HepG2 (cell line): Measurements from ENCODE around the gene SELENOW. TPM values are rescaled to one million over a fixed set of nuclear protein-coding genes. Genes with fewer than 3 reads are reported as not detected.
"Not testable (repeated sequence)": the region's sequence is repeated elsewhere in the genome, so short reads cannot be mapped to it uniquely, and the experiment has no call there.

ENCODE experiments used
- ATAC-seq: fragments of 200-7000 bp; cut with Tn5 transposase; 3 replicates; pipeline ENCODE4 v1.9.1; 2020; ENCODE audit warnings: mild to moderate bottlenecking, moderate library complexity
- BruUV-seq: library from RNA; stranded (reverse); fragments of 400-500 nt; replicated peaks from 2 replicates; lab custom pipeline; 2021; lab: Mats Ljungman, UMichigan
- CTCF ChIA-PET: fragments of 300-600 bp; formaldehyde crosslinking; extraction: SDS; loops from one replicate; lab custom pipeline; 2021; ENCODE audit warnings: low total read pairs, inconsistent platforms, low intra/inter-chr PET ratio; lab: Yijun Ruan, JAX
- POLR2A ChIA-PET: fragments of 350-600 bp; sonication (Branson Sonifier 250); formaldehyde crosslinking; loops from one replicate; lab custom pipeline; 2020; ENCODE audit warnings: antibody characterized with exemption, inconsistent platforms; lab: Yijun Ruan, JAX
- DNase-seq: peaks from one replicate; pipeline ENCODE4 v3.0.0-alpha.2; 2015; ENCODE audit warnings: low spot score
- FAIRE-seq: peaks from 3 replicates; lab custom pipeline; 2011; peaks lifted over from hg19 to GRCh38; lab: Jason Lieb, UNC
- H2AFZ ChIP-seq: one replicate; pipeline ENCODE4 v1.6.1; 2011; ENCODE audit warnings: low read length, inconsistent platforms
- H3K27ac ChIP-seq: fragments of 300-600 bp; 3 replicates; pipeline ENCODE4 v1.8.0; 2011; ENCODE audit warnings: mixed run types, mild to moderate bottlenecking, mixed read lengths, low read length, inconsistent platforms; ENCODE audit not compliant: insufficient read depth; ENCODE audit errors: extremely low read length
- H3K27me3 ChIP-seq, 2 experiments: fragments of 200-600 bp in 1 of 2; 2 replicates in 1 of 2; 3 replicates in 1 of 2; pipeline versions ENCODE4 v1.6.0 to v1.8.0; 2011; ENCODE audit warnings: low read length in 2 of 2, mild to moderate bottlenecking in 2 of 2, moderate library complexity in 2 of 2, inconsistent platforms in 1 of 2; ENCODE audit not compliant: insufficient read depth in 2 of 2, control insufficient read depth in 1 of 2
- H3K36me3 ChIP-seq, 2 experiments: fragments of 200-600 bp in 1 of 2; replicated peaks in 1 of 2; 2 replicates in 1 of 2; 3 replicates in 1 of 2; pipeline versions ENCODE4 v1.5.1 to v1.8.0; 2011; ENCODE audit warnings: low read length in 2 of 2, inconsistent platforms in 1 of 2; ENCODE audit not compliant: insufficient read depth in 2 of 2, control insufficient read depth in 1 of 2
- H3K4me1 ChIP-seq: 2 replicates; pipeline ENCODE4 v1.5.1; 2012; ENCODE audit warnings: low read length, inconsistent platforms; ENCODE audit not compliant: insufficient read depth
- H3K4me2 ChIP-seq: 2 replicates; pipeline ENCODE4 v1.6.0; 2011; ENCODE audit warnings: low read depth, low read length, inconsistent platforms
- H3K4me3 ChIP-seq, 3 experiments: fragments of 200-600 bp in 1 of 3; sonication (generic), shearing (Covaris generic) in 1 of 3; replicated peaks in 1 of 3; 2 replicates each; pipeline ENCODE4 v1.5.1; 2011 to 2016; ENCODE audit warnings: low read length in 3 of 3, inconsistent platforms in 2 of 3, low read depth in 2 of 3, mild to moderate bottlenecking in 2 of 3, control low read depth in 1 of 3, mixed read lengths in 1 of 3; ENCODE audit not compliant: insufficient read depth in 1 of 3
- H3K79me2 ChIP-seq: one replicate; pipeline ENCODE4 v1.6.1; 2011; ENCODE audit warnings: low read length, inconsistent platforms; ENCODE audit not compliant: insufficient read depth
- H3K9ac ChIP-seq: 2 replicates; pipeline ENCODE4 v1.6.0; 2011; ENCODE audit warnings: mild to moderate bottlenecking, low read depth, low read length, inconsistent platforms; ENCODE audit not compliant: insufficient read depth
- H3K9me3 ChIP-seq: 2 replicates; pipeline ENCODE4 v1.5.1; 2012; ENCODE audit warnings: mild to moderate bottlenecking, low read length
- H4K20me1 ChIP-seq: 2 replicates; pipeline ENCODE4 v1.6.0; 2011; ENCODE audit warnings: inconsistent platforms, mild to moderate bottlenecking, low read length, moderate library complexity; ENCODE audit not compliant: insufficient read depth
- ZFP36L1 ChIP-seq: sonication (generic); formaldehyde crosslinking; IDR thresholded peaks from 2 replicates; pipeline ENCODE4 v1.8.0; 2022; ENCODE audit warnings: mild to moderate bottlenecking, missing genetic modification reagents, moderate library complexity
- ZNF24 ChIP-seq: fragments of 450-650 bp; IDR thresholded peaks from 2 replicates; pipeline ENCODE4 v1.6.1; 2017; ENCODE audit warnings: antibody characterized with exemption, mild to moderate bottlenecking
- ZNF7 ChIP-seq: IDR thresholded peaks from 2 replicates; pipeline ENCODE4 v1.6.1; 2016; ENCODE audit warnings: missing biosample characterization, missing genetic modification reagents
- WGBS: methylation state at CpG from one replicate; pipeline ENCODE4 v1.1.6; 2017; ENCODE audit warnings: low lambda C conversion rate; 5-methylcytosine and 5-hydroxymethylcytosine counted together
- in situ Hi-C: cut with HindIII; loops from 2 replicates; pipeline ENCODE4 v1.10.0; 2017; ENCODE audit warnings: low pct_unique_long_range_greater_than_20kb; ENCODE audit not compliant: extremely low pct_ligation_motif_present
- intact Hi-C: fragments of 100-400 bp; cut with micrococcal nuclease; formaldehyde crosslinking; loops from one replicate; pipeline ENCODE4 v1.10.0; 2022; ENCODE audit not compliant: unreplicated experiment
- polyA plus RNA-seq, 8 experiments: library from polyadenylated mRNA; depleted of rRNA in 3 of 8; stranded (reverse) in 7 of 8; unstranded in 1 of 8; fragments of >200 nt; fragmentation: Illumina TruSeq in 4 of 8; extraction: Trizol in 4 of 8; gene quantifications; 2 replicates each; pipeline versions ENCODE4 v1.2.1 to v1.2.3, GENCODE V29; 2011 to 2016; ENCODE audit warnings: low read depth in 4 of 8, missing spikeins in 1 of 8, mixed read lengths in 1 of 8; ENCODE audit not compliant: insufficient read depth in 1 of 8
- total RNA-seq, 5 experiments: library from RNA; depleted of rRNA; stranded (reverse); fragments of >200 nt; fragmentation: Illumina TruSeq; extraction: Trizol; gene quantifications; 2 replicates each; pipeline ENCODE4 v1.2.3, GENCODE V29; 2016; ENCODE audit warnings: low read depth in 1 of 5

SELENOW gene
- total and polyA plus RNA-seq, 2 of the 13 experiments (the other 11 are each of a cell fraction or from before 2014, with no cell fraction given): 50.3 to 64.7 TPM

DNA sequence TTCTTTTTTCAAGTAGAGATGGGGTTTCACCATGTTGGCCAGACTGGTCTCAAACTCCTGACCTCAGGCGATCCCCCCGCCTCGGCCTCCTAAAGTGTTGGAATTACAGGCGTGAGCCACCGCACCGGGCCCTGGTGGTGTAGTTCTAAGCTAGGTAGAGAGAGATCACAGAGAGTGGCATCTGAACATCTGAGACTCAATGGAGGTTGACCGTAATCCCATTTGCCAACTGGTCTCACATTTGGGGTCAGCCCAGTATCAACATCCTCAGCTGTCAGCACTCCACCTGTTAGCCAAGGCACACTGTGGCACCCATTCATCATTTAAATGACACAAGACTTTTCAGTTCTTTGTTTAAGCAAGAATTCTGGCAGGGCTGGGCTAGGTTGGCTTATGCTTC is 8.1 kb downstream of the SELENOW start:
- ChIA-PET CTCF (interaction anchor here (3.6 kb wide), 1 partner anchor 20 kb away, joined by 47 read pairs; no protein-coding TSS in a partner anchor), POLR2A (no interaction called here)

DNA sequence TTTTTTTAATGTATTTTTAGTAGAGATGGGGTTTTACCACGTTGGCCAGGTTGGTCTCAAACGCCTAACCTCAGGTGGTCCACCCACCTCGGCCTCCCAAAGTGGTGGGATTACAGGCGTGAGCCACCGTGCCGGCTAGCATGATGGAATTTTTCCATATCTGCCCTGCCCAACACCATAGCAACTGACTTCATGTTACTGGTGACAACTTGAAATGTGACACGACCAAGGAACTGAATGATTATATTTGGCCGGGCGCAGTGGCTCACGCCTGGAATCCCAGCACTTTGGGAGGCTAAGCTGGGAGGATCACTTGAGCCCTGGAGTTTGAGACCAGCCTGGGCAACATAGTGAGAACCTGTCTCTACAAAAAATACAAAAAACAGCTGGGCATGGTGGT is 8.8 kb downstream of the SELENOW start:
- in situ Hi-C loops, H3K9ac ChIP-seq, H3K27me3 ChIP-seq, POLR2A ChIA-PET, H3K36me3 ChIP-seq, H3K4me3 ChIP-seq, H2AFZ ChIP-seq, H4K20me1 ChIP-seq, H3K27ac ChIP-seq, H3K9me3 ChIP-seq, H3K4me1 ChIP-seq, ATAC-seq, DNase-seq, FAIRE-seq, BruUV-seq, intact Hi-C loops, H3K79me2 ChIP-seq, H3K4me2 ChIP-seq: not testable (repeated sequence)
- WGBS: 84% methylated on average over 9 of the region's 10 CpGs
- CTCF ChIA-PET: interaction anchor here (1.9 to 3.6 kb wide), 3 partner anchors 21 to 76 kb away, joined by 4 to 47 read pairs (median 6); partner anchors contain the start of gene EHD2

More for the DNA sequence above, 8.1 kb downstream of the SELENOW start:
- no peak overlapping the region for H3K27ac ChIP-seq
- BruUV-seq: no TSS peak
- WGBS: 100% methylated on average over 7 of the region's 7 CpGs
- no peak overlapping the region for H3K9ac ChIP-seq
- no peaks in the 10 kb centered on the region for H3K4me1 ChIP-seq
- H3K27me3 ChIP-seq: no peaks in the 10 kb centered on the region
- intact Hi-C loops: no loop called here
- ATAC-seq (no peak), DNase-seq (no peak), FAIRE-seq (no peak)
- peaks cover 1 to 12% of the 10 kb centered on the region in 2 experiments; a peak in 3 of 5 replicates for H3K36me3 ChIP-seq
- H3K9me3 ChIP-seq: no peaks in the 10 kb centered on the region
- TF ChIP-seq ZNF24: no peak
- TF ChIP-seq ZNF7: no peak
- TF ChIP-seq ZFP36L1: no peak
- in situ Hi-C loops: no loop called here
- H4K20me1 ChIP-seq: no peaks in the 10 kb centered on the region
- H2AFZ ChIP-seq: no peak overlapping the region
- H3K79me2 ChIP-seq: no peaks in the 10 kb centered on the region
- no peak overlapping the region for H3K4me3 ChIP-seq
- no peak overlapping the region for H3K4me2 ChIP-seq

DNA sequence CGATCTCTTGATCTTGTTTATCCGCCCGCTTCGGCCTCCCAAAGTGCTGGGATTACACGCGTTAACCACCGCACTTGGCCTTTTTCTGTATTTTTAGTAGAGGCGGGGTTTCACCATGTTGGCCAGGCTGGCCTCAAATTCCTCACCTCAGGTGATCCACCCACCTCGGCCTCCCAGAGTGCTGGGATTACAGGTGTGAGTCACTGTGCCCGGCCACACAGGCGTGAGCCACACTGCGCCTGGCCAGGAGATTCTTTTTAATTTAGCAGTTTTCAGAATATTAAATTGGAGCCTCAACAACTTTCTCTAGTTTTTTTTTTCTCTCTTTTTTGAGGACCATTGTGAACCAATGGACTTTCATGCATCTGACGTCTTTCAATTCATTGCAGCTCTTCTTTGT is 11.3 kb downstream of the SELENOW start:
- BruUV-seq, H3K4me3 ChIP-seq, ATAC-seq, H3K79me2 ChIP-seq, H3K27ac ChIP-seq, DNase-seq, H3K36me3 ChIP-seq, intact Hi-C loops, H3K27me3 ChIP-seq, H3K9me3 ChIP-seq, H2AFZ ChIP-seq, in situ Hi-C loops, POLR2A ChIA-PET, H3K9ac ChIP-seq, H3K4me2 ChIP-seq, FAIRE-seq, H4K20me1 ChIP-seq, H3K4me1 ChIP-seq: not testable (repeated sequence)
- 71% methylated on average over 13 of the region's 13 CpGs for WGBS
- CTCF ChIA-PET: interaction anchor here (0.7 to 1.1 kb wide), 3 partner anchors 24 to 73 kb away, joined by 3 to 5 read pairs (median 4); no protein-coding TSS in a partner anchor
